GM18519 (cell line): Measurements from ENCODE around the gene GRIK3.

Source experiments
- ATAC-seq: cut with Tn5 transposase; IDR thresholded peaks from one replicate; pipeline ENCODE4 v1.9.1; 2021; ENCODE audit warnings: mild to moderate bottlenecking, moderate library complexity; ENCODE audit not compliant: unreplicated experiment, low FRiP score

The GRIK3 gene

DNA sequence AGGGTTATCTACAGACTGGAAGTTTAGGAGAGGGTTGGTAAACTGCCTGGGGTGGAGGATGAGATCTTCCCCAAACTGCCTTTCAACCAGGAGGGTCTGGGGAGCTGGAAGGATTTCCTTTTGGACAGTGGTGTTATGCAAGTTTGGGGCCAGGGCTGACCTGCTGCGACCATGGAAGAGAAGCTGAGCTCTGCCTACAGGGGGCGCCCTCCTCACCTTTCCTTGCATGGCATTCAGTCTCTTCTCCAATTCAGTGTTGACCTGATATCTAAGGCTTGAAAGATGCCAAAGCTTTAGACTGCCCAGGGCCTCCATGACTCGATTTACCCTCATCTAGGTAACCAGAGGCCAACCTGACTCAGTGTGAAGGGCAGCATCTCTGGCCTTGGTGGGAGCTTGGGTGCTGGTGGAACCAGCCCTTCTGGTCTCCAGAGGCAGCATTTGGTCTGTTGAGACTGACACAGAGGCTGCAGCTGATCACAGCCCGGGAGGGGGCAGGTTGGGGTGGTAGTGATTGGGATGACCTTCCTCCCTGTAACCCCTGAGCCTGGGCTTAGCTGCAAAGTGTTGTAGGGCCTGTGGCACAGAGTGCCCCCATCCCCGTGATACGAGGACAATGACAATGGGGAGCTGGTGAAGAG lies 170.0 kb downstream of the GRIK3 start:
- no peak for ATAC-seq

DNA sequence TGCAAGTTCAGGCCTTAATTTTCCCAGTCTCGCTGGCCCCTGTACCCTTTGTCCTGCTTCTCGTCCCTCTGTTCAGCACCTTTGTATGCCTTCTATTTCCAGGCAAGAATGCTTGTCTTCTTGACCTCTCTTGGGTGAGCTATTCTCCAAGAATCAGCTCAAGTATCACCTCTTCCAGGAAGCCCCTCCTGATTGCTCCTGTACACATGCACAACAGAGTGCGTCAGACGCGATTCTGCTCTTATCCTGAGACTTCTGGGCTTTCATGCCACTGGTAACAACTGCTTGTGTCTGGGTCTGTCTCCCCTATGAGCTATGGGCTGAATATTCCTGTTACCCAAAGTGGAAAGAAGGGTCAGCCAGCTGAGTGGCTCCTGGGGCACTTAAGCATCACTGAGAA lies 170.8 kb downstream of the GRIK3 start:
- no peak for ATAC-seq

DNA sequence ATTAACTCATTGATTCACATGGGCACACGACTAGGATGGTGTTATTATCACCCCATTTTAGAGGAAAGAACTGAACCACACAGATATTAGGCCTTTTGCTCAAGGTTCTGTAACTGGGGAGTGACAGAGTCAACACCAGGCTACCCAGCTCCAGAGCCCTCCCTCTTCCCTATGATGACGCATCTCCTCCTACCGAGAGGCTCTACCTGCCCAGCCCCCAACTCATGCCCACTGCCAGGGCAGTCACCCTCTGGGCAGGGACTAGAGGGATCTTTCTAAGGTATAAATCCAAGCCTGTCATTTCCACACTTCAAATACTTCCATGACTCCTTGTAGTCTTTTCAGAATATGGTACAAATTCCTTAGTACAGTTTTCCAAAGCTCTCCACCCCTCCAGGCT lies 171.3 kb downstream of the GRIK3 start:
- no peak for ATAC-seq

DNA sequence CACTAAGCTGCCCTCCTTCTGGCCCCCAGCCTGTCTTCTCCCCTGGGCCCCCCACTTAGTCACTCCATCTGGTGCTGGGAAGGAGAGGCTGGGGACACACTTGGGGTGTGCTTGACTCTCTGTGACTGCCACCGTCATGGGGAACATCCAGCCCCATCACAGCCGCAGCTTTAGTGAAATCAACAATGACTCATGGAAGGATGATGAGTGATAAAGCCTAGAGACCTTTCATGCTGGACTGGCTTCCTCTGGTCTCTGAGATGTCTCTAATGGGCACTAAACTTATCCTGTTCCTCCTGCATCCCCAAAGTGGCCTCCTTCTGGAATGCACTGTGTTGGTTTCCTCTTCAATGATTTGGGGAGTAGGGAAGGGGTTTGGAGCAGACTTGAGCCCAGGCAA lies 172.9 kb downstream of the GRIK3 start:
- no peak for ATAC-seq

DNA sequence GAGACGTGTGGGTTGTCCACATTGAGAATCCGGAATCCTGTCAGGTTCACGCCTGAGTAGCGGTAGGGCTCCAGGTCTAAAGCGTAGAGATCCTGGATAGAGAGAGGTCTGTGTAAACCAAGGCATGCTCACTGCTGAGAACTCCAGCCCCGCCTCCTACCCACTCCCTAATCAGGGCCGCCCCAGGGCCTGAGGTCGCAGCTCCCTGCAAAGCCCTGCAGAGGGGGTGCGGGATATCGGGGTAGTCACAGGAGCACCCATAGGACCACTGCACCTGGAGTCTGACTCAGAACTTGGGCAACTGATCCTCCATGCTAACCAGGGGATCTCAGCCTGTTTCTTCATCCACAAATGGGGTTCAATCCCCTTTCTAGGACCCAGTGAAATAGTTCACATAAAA lies 174.4 kb downstream of the GRIK3 start:
- no peak for ATAC-seq

DNA sequence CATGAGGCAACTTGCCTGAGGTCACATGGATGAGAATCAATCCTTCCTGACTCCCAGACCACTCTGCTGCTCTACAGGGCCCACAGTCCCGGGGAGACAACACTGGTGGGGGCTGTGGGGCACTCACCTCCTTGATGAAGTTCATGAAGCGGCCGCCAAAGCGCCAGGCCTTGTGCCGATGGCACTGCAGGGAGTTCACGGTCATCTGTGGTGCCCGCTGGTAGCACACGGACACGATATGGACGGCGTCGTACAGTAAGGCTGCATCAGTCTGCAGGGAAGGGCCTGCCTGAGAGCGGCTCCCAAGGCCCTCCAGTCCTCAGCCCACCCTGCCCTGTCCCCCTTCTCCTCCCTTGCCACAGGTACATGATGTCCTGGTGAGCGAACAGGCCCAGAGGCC lies 175.3 kb downstream of the GRIK3 start:
- ATAC-seq: no peak

DNA sequence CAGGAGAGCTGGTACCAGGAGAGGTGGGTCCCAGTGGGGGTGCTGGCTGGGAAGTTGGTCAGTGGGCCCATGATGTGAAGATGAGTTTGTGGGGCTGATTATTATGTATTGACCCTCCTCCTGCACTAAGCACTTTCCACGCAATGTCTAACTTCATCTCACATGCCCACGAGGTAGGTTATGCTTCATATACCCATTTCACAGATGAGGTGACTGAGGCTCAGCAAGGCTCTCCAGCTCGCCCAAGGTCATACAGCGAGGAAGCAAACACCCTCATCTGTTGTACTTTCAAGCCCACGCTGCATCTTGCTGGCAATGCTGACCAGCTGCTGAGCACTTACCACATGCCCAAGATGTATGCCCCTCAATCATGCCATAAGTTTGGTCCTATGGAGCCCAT lies 175.8 kb downstream of the GRIK3 start:
- no peak for ATAC-seq

DNA sequence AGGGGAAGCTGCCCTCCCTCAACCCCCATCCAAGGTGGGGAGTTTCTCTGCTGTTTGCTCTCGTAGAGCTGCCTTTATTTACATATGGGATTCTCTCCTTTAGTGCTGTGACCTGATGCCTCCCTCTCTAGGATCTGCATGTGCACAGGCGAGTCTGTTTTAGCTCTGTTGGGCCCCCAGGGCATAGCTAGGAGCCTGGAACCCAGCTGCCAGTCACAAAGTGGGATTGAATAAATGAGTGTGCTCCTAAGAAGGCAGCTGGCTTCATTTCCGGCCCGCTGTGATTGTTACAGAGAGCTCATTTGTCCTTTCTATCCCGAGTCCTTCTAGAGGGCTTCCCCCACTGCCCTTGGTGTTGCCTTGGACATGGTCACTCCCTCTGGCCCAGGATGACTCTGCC lies 176.6 kb downstream of the GRIK3 start:
- ATAC-seq: no peak

DNA sequence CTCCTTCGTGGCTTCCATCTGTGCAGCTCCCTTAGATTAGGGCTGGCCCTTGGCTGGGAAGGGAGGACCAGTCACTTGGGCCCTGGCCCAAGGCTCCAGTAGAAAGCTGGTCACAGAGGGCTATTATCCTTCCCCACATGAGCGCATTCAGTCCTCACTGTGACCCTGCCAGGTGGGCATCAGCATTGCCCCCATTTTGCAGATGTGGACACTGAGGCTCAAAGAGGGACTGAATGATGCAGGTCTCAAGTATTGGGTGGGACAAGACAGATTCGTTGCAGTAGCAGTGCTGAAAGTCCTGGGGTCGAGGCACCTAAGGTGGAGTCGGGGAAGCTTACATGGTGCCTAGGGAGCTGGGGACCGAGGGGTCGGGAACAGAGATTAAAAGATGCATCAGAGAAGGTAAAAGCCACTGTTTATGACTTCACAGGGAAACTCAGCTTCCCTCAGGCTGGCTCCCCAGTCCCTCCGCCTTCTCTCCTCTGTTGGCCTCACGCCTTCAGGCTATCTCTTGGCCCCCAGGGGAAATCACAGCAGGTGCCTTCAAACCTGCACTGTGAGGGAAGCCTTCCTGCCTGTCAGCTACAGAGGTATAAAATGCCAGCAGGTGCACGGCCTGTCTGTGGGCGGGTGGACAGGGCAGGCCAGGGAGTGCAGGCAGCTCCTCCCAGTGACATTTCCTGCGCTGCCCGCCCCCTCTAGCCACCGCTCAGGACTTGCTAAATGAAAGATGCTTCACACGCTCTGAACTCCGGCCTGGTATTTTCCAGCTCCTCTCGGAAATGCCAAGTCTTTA lies 178.4 kb downstream of the GRIK3 start:
- no peak for ATAC-seq

DNA sequence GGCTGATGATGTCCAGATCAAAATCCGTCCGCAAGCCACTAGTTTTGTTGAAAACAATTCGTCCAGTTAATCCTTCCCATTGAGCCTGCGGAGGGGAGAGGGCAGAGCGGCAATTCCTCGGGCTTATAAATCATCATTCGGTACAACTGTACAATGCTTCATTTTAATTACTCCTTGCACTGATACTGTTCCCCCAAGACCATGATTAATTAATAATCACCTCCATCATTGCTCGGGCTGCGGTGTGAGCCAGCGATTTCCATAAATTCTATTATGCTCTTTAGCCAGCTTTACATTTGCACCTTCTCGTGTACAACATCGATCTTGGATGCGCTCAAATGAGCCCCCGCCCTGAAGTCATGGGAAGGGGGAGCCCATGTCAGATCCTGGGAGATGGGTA lies 180.7 kb downstream of the GRIK3 start:
- ATAC-seq: no peak

DNA sequence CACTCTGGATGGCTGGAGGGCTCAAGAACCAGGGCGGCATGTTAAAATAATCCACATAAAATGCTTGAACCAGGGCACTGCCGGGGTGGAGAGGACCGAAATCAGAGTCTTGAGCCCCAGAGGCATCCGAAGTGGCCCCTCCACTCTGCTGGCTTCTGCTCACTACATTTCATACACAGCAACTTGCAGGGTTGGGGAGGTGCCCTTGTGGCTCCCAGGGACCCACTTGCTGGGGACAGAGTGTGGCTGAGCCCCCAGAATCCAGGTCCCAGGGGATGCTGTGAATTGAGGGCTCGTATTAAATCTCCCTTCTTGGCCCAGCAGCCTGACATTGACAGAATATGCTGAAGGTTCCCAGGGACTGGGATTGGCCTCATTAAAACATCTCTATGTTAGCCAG lies 181.7 kb downstream of the GRIK3 start:
- no peak for ATAC-seq

DNA sequence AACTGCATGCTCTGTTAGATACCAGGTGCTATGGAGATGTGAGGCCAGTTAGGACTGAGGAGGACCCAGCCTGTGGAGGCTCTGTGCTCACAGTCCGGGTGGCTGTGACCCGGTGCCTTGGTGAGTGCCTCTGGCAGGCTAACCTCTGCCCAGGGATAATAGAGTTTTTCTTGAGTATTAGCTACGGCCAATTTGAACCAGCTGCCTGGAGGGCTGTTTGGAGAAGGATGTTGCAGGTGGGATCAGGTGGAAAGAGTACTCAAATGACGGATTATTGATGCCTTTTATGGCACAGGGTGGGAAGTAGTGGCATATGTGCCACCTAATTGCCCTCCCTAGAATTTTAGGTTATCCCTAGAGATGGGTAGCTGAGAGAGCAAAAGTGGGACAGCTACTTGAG lies 182.7 kb downstream of the GRIK3 start:
- ATAC-seq: no peak

DNA sequence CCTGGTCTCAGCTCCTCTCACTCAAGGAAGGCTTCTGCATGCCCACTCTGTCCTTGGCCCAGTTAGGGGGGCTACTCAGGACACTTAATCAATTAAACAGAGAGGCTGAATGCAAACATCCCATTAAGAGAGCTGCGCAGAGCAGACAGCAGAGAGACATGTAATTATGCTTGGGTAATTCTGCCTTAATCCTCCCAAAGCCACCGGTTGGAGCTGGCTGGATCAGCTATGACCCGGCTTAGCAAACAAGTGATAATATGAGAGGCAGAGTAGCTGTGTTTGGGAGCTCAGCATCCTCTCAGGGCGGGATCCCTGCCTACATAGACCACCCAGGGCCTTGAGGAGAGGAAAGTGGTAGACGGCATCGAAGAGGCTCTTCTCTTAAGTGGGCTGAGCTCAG lies 183.2 kb downstream of the GRIK3 start:
- ATAC-seq: no peak

DNA sequence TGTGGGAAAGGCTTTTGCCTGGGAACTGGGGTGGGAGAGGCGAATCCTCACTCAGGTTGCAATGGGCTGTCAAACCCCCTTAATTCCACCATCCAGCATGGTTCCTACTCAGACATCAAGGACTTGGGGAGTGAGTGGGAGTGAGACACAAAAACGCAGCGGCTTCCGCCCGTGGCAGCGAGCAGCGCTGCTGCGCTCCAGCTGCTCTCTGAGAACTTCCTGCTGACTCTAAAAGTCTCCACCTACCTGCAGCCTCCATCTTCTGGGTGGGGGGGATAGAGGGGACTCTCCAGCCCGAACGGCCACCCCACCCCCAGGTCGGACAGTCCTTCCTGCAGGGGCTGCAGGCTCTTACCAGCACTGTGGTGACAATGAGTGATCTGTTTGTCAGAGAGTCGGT lies 184.4 kb downstream of the GRIK3 start:
- no peak for ATAC-seq

DNA sequence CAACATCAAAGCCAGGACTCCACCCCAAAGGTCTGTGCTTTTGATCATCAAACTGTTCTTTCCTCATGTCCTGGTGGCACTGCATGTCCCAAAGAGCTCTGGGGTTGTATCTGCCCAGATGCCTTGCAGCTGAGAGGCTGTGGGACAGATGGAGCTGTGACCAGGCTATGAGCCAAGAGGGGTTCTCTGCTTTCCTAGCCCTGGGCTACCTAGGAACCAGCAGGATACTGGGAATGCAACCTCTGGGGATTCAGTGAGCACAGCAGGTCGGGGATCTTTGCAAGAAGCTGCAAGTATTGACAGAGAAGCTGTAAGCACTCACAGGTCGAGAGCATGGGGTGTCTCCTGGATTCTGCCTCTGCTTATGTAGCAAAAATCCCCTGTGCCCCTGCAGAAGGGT lies 186.6 kb downstream of the GRIK3 start:
- ATAC-seq: no peak

DNA sequence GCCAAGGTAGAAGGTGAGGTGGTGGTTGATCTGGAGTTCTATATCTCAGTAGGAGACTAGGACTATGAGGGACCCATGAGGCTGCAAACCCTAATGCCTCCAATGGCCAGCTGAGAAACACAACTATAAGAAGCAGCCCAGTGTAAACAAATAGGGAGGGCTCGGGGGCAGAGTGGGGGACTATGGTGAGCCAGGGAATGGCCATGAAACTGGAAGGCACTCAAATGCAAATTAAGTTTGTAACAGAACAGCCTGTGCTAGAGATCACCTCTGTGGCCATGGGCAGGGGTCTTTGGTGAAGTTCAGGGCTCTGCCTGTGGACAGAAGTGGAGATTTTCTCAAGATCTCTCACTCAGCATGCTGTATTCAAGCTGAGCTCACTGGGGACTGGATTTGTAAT lies 187.1 kb downstream of the GRIK3 start:
- ATAC-seq: no peak

DNA sequence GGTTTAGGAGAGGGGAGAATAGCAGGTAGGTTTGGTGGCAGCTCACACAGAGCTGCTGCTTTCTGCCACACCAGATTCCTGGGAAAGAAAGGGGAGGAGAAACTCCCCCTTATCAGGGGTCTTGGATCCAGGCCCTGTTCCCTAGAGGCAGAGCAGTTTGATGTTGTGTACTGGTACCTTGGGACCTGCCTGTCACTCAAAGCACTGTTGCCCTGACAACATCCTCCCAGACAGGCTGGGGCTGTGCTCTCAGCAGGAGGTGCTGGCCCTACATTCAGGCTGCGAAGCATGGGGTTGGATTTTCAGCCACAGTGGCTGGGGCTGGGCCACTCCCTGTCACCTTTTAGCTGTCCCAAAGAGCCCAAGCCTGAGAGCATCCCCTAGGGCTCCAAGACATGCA lies 188.0 kb downstream of the GRIK3 start:
- no peak for ATAC-seq

DNA sequence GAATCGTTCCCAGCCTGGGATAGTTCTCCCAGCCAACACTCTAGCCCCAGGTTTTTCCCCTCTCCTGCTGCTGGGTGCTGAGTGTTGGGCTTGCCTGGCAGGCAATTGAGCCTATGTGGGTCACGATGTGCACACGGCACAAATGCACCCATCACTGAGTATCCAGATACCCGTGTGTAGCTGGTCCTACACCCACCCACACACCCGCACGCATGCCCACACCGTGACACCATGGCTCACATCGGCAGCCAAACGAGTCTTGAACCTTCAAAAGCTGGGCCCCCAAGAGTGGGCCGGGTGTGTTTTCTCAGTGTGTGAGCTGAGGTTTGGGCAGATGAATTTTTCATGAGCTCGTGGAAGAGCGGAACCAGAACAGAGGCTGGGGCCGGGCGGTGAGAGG lies 188.5 kb downstream of the GRIK3 start:
- ATAC-seq: no peak

DNA sequence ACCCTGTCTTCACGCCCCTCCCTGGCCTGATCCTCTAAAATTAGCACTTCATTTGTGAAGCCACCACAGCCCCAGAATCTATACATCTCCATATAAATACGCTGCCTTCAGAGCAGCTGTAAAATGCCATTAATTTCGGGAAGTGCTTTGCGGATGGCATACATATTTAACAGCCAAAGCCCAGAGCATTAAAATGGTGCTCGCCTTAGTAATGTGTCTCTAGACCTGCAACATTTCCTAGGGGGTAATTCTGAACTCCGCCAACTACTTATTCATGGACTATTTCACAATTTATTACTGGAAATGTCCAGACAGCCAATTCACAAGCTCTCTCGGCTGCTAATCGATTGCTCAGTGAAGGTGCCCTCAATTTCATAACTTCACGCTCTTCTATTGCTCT lies 189.4 kb downstream of the GRIK3 start:
- ATAC-seq: no peak

DNA sequence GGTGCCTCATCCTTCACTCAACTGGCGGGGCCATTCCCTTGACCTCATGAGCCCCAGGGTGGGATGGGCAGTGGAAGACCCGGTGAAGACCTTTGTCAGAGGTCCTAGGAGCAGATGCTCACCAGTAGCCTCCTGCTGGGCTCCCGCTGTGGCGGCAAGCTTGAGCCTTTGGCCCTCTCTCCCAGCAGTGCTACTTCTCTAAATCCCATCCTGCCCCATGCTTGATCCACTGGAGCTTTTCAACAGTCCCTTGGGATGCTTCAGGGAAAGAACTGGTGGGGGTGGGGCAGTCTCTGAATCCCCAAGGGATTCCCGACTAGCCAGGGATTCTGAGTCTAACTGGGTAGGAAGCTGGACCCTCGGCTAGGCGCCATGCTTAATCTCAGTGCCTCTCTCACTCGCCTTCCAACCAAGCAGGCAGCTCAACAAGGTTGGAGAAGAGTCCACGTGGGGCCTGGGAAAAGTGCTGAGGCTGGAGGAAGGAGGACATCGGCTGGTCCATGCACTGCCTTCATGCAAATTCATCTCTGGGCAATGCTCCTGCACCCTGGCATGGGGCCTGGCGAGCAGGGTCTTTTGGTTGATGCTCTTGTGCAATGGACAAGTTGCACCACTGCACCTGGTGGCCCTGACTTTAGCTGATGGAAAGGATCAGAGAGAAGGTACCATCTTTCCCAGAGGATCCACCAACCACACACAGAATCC lies 190.3 kb downstream of the GRIK3 start:
- ATAC-seq: no peak

DNA sequence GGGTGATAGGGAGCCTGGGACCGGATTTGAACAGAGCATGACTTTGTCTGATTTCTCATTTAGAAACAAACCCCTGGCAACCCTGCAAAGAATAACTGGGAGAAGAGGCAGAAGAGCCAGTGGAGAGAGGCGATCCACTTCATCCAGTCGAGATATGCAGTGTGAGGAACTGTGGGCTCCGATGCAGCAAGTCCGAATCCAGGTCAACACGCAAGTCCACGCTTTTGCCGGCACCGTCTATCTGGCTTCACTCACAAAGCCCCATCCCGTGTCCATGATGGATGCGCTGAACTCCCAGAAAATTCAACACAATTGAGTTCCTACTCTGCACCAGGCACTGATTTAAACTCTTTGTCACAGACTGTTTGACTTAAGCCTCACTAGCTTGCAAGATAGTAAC lies 191.3 kb downstream of the GRIK3 start:
- no peak for ATAC-seq

DNA sequence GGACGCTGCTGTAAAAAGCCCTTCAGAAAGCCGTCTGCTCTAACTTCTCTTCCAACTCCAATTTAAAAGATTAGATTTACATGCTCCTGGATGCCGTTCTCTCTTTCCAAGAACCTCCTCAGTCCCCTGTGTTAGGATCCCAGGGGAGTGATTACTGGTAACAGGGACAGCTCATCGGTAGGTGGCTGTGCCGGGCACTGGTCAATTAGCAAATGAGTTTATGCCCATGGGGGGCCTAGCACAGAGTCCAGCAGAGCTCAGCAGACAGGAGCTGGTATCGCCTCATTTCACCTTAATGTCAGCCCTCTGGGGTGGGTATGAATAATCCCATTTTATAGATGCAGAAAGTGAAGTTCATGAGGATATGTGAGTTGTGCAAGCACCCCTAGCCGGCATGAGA lies 191.9 kb downstream of the GRIK3 start:
- no peak for ATAC-seq
